Activated CD4-positive, alpha-beta memory T cell treated with anti-CD3 and anti-CD28 coated beads, Interleukin-2, amount 10 ng/mL, durations not matched to agents 7 days and 5 days (primary cell): ENCODE measurements around the gene NPIPA5. TPM values are rescaled to one million over a fixed set of nuclear protein-coding genes. Genes with fewer than 3 reads are reported as not detected.
"Not testable (repeated sequence)": the region's sequence is repeated elsewhere in the genome, so short reads cannot be mapped to it uniquely, and the experiment has no call there.

Experiments used
- CTCF ChIA-PET: fragments of 350-600 bp; sonication (Branson Sonifier 250); formaldehyde crosslinking; loops from one replicate; lab custom pipeline; 2021; ENCODE audit warnings: antibody characterized with exemption, inconsistent platforms; lab: Charles Lee
- POLR2A ChIA-PET: fragments of 350-600 bp; sonication (Branson Sonifier 250); formaldehyde crosslinking; loops from one replicate; lab custom pipeline; 2021; ENCODE audit warnings: antibody characterized with exemption; lab: Charles Lee
- DNase-seq: peaks from one replicate; pipeline ENCODE4 v3.0.0-alpha.2; 2020
- H3K27ac Mint-ChIP-seq: one replicate; pipeline ENCODE4 v1.8.0; 2021; ENCODE audit warnings: mild to moderate bottlenecking, mixed read lengths
- H3K27me3 Mint-ChIP-seq: one replicate; pipeline ENCODE4 v1.8.0; 2021; ENCODE audit warnings: mixed read lengths
- H3K36me3 Mint-ChIP-seq: one replicate; pipeline ENCODE4 v1.8.0; 2021; ENCODE audit warnings: low read depth, mixed read lengths
- H3K4me1 Mint-ChIP-seq: one replicate; pipeline ENCODE4 v1.8.0; 2021; ENCODE audit warnings: mixed read lengths
- H3K4me3 Mint-ChIP-seq: one replicate; pipeline ENCODE4 v1.8.0; 2021; ENCODE audit warnings: mild to moderate bottlenecking, mixed read lengths
- H3K9me3 Mint-ChIP-seq: one replicate; pipeline ENCODE4 v1.8.0; 2021; ENCODE audit warnings: mixed read lengths
- total RNA-seq, 2 experiments: library from RNA; stranded (reverse); gene quantifications; one replicate each; pipeline ENCODE4 v1.2.3, GENCODE V29; 2021

NPIPA5 gene
- total RNA-seq, 2 experiments from 2014 or later = 19.6 to 19.9 TPM

- POLR2A ChIA-PET = no interaction called here
- DNase-seq = no peak
- Mint-ChIP-seq H3K36me3 (no peaks in the 10 kb centered on the region), H3K9me3 (no peaks in the 10 kb centered on the region), H3K27me3 (peaks cover 9% of the 10 kb centered on the region), H3K27ac (no peak overlapping the region), H3K4me3 (no peak overlapping the region), H3K4me1 (no peaks in the 10 kb centered on the region)
- CTCF ChIA-PET = no interaction called here
Measured at GRCh38 chr16:15401972-15402371, 23.9 kb upstream of the NPIPA5 start.

- DNase-seq, H3K27ac Mint-ChIP-seq, CTCF ChIA-PET, H3K36me3 Mint-ChIP-seq, H3K4me1 Mint-ChIP-seq, POLR2A ChIA-PET, H3K4me3 Mint-ChIP-seq, H3K9me3 Mint-ChIP-seq: not testable (repeated sequence)
- peaks cover 16% of the 10 kb centered on the region for H3K27me3 Mint-ChIP-seq
Measured at GRCh38 chr16:15400314-15400713, 22.2 kb upstream of the NPIPA5 start.

- ChIA-PET POLR2A (no interaction called here), CTCF (interaction anchor here (1.4 kb wide), 1 partner anchor 19 kb away, joined by 3 read pairs; no protein-coding TSS in a partner anchor)
- no peak for DNase-seq
- H3K9me3 Mint-ChIP-seq = no peaks in the 10 kb centered on the region
- H3K27me3 Mint-ChIP-seq = peaks cover 20% of the 10 kb centered on the region
- H3K27ac Mint-ChIP-seq = no peak overlapping the region
- no peaks in the 10 kb centered on the region for H3K36me3 Mint-ChIP-seq
- H3K4me1 Mint-ChIP-seq = no peaks in the 10 kb centered on the region
- no peak overlapping the region for H3K4me3 Mint-ChIP-seq
Measured at GRCh38 chr16:15399317-15399716, 21.2 kb upstream of the NPIPA5 start.

- DNase-seq = no peak
- Mint-ChIP-seq H3K4me1 (no peaks in the 10 kb centered on the region), H3K27ac (no peak overlapping the region), H3K36me3 (no peaks in the 10 kb centered on the region), H3K4me3 (no peak overlapping the region), H3K9me3 (no peaks in the 10 kb centered on the region), H3K27me3 (peaks cover 20% of the 10 kb centered on the region)
- ChIA-PET CTCF (interaction anchor here (0.6 to 1.4 kb wide), 2 partner anchors 20 to 296 kb away, joined by 3 to 5 read pairs; no protein-coding TSS in a partner anchor), POLR2A (no interaction called here)
Measured at GRCh38 chr16:15398618-15399316, 20.7 kb upstream of the NPIPA5 start.

GRCh38 chr16:15396948-15397594 lies 19.0 kb upstream of the NPIPA5 start:
- H3K4me1 Mint-ChIP-seq = no peaks in the 10 kb centered on the region
- no peak overlapping the region for H3K27ac Mint-ChIP-seq
- peaks cover 22% of the 10 kb centered on the region for H3K27me3 Mint-ChIP-seq
- H3K36me3 Mint-ChIP-seq = no peaks in the 10 kb centered on the region
- CTCF ChIA-PET = no interaction called here
- no peak for DNase-seq
- POLR2A ChIA-PET = no interaction called here
- no peaks in the 10 kb centered on the region for H3K9me3 Mint-ChIP-seq
- no peak overlapping the region for H3K4me3 Mint-ChIP-seq

- H3K4me3 Mint-ChIP-seq, H3K36me3 Mint-ChIP-seq, POLR2A ChIA-PET, CTCF ChIA-PET, H3K9me3 Mint-ChIP-seq, H3K27ac Mint-ChIP-seq, DNase-seq, H3K4me1 Mint-ChIP-seq: not testable (repeated sequence)
- H3K27me3 Mint-ChIP-seq = peaks cover 24% of the 10 kb centered on the region
Measured at GRCh38 chr16:15396509-15396829, 18.4 kb upstream of the NPIPA5 start.

GRCh38 chr16:15395631-15396508 lies 17.8 kb upstream of the NPIPA5 start, which contains the start of gene MPV17L:
Gene MPV17L, plus strand, starts transcription at chr16:15395754. Its CDS starts 144 bp downstream, at chr16:15395898.
- DNase-seq, CTCF ChIA-PET, POLR2A ChIA-PET, H3K4me1 Mint-ChIP-seq, H3K9me3 Mint-ChIP-seq, H3K36me3 Mint-ChIP-seq, H3K4me3 Mint-ChIP-seq, H3K27ac Mint-ChIP-seq: not testable (repeated sequence)
- H3K27me3 Mint-ChIP-seq = peaks cover 27% of the 10 kb centered on the region

GRCh38 chr16:15393025-15393424 lies 14.9 kb upstream of the NPIPA5 start:
- peaks cover 26% of the 10 kb centered on the region for H3K27me3 Mint-ChIP-seq

GRCh38 chr16:15389916-15390315 lies 11.8 kb upstream of the NPIPA5 start:
- H3K27ac Mint-ChIP-seq, H3K36me3 Mint-ChIP-seq, H3K4me3 Mint-ChIP-seq, H3K9me3 Mint-ChIP-seq, CTCF ChIA-PET, POLR2A ChIA-PET, H3K4me1 Mint-ChIP-seq, DNase-seq: not testable (repeated sequence)
- H3K27me3 Mint-ChIP-seq = peaks cover 20% of the 10 kb centered on the region

More at GRCh38 chr16:15393025-15393424, 14.9 kb upstream of the NPIPA5 start:
- H3K4me3 Mint-ChIP-seq, H3K27ac Mint-ChIP-seq, DNase-seq, H3K4me1 Mint-ChIP-seq, H3K9me3 Mint-ChIP-seq, POLR2A ChIA-PET, CTCF ChIA-PET, H3K36me3 Mint-ChIP-seq: not testable (repeated sequence)

- POLR2A ChIA-PET, CTCF ChIA-PET, H3K4me3 Mint-ChIP-seq, DNase-seq, H3K36me3 Mint-ChIP-seq, H3K27ac Mint-ChIP-seq, H3K4me1 Mint-ChIP-seq, H3K9me3 Mint-ChIP-seq: not testable (repeated sequence)
- H3K27me3 Mint-ChIP-seq = peaks cover 19% of the 10 kb centered on the region
Measured at GRCh38 chr16:15388060-15388459, 10.0 kb upstream of the NPIPA5 start.

- H3K36me3 Mint-ChIP-seq, POLR2A ChIA-PET, H3K4me3 Mint-ChIP-seq, CTCF ChIA-PET, H3K27me3 Mint-ChIP-seq, H3K27ac Mint-ChIP-seq, H3K9me3 Mint-ChIP-seq, DNase-seq, H3K4me1 Mint-ChIP-seq: not testable (repeated sequence)
Measured at GRCh38 chr16:15382810-15383209, 4.7 kb upstream of the NPIPA5 start.

- POLR2A ChIA-PET, CTCF ChIA-PET, DNase-seq, H3K4me1 Mint-ChIP-seq, H3K27me3 Mint-ChIP-seq, H3K9me3 Mint-ChIP-seq, H3K27ac Mint-ChIP-seq, H3K36me3 Mint-ChIP-seq, H3K4me3 Mint-ChIP-seq: not testable (repeated sequence)
Measured at GRCh38 chr16:15357495-15357894, 20.6 kb downstream of the NPIPA5 start.

- H3K4me3 Mint-ChIP-seq, H3K27me3 Mint-ChIP-seq, H3K36me3 Mint-ChIP-seq, DNase-seq, H3K4me1 Mint-ChIP-seq, H3K9me3 Mint-ChIP-seq, CTCF ChIA-PET, H3K27ac Mint-ChIP-seq, POLR2A ChIA-PET: not testable (repeated sequence)
Measured at GRCh38 chr16:15354846-15355245, 23.2 kb downstream of the NPIPA5 start.
